Adipocyte (in vitro differentiated cells): Measurements from ENCODE around the gene IMPG2.
A peak's percentile ranks its signal among the peaks of the same experiment; 100 is the strongest.

ENCODE experiments used
- DNase-seq: peaks from one replicate; pipeline ENCODE4 v3.0.0-alpha.2; 2015; ENCODE audit warnings: low read depth
- H3K27me3 ChIP-seq: replicated peaks from 2 replicates; pipeline ENCODE4 v1.7.0; 2013; ENCODE audit warnings: mild to moderate bottlenecking, low read length, moderate library complexity; ENCODE audit not compliant: control insufficient read depth, insufficient read depth
- H3K36me3 ChIP-seq: 2 replicates; pipeline ENCODE4 v1.7.0; 2013; ENCODE audit warnings: low read length, mild to moderate bottlenecking, moderate library complexity; ENCODE audit not compliant: control insufficient read depth, insufficient read depth, severe bottlenecking
- H3K4me1 ChIP-seq: 2 replicates; pipeline ENCODE4 v1.7.0; 2013; ENCODE audit warnings: mild to moderate bottlenecking, low read length, moderate library complexity; ENCODE audit not compliant: control insufficient read depth, insufficient read depth
- H3K4me3 ChIP-seq: 2 replicates; pipeline ENCODE4 v1.7.0; 2013; ENCODE audit warnings: mild to moderate bottlenecking, low read length, moderate library complexity
- H3K9ac ChIP-seq: 2 replicates; pipeline ENCODE4 v1.7.0; 2013; ENCODE audit warnings: mild to moderate bottlenecking, low read length, moderate library complexity
- H3K9me3 ChIP-seq: 2 replicates; pipeline ENCODE4 v1.7.0; 2013; ENCODE audit warnings: mild to moderate bottlenecking, low read length, moderate library complexity; ENCODE audit not compliant: control insufficient read depth

IMPG2 gene

DNA sequence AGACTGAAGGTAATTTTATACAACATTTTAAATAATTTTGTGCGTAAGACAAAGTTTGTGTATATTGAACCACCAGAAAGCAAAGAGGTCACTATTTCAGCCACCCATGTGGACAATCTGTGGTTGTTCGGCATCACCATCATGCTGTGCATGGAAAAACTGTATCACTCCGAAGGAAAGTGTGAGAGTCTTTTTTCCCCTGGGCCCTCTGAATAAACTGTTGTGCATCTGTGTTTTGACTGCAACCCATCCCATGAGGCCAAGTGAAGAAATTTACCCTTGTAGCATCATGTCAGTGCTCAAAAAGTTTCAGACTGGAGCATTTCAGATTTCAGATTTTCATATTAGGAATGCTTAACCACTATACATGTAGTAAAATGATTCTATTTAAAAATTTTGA is 85.3 kb downstream of the IMPG2 start:
- DNase-seq = no peak
- H3K9ac ChIP-seq = no peak overlapping the region

DNA sequence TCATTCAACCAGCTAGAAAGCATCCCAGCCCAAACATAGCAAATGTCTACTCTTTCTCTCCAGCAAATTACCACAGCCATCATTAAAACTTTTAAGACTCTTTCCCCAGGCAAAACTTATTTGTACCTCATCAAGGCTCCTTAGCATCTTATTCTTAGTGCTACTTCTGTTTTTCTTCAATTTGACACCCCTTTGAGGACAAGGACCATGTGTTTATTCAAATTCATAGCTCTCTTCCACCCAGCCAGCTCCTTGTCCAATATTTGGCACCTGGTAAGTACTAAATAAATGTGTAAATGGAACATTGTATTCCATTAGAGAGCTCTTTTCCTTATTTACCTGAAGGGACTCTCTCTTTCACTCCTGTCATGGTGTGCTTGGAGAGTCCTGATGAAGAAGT is 89.8 kb downstream of the IMPG2 start:
- Histone ChIP-seq H3K4me1 (peaks cover 5% of the 10 kb centered on the region), H3K9me3 (no peaks in the 10 kb centered on the region), H3K27me3 (no peaks in the 10 kb centered on the region), H3K9ac (no peak overlapping the region), H3K4me3 (no peak overlapping the region), H3K36me3 (no peaks in the 10 kb centered on the region)
- no peak for DNase-seq

More for the DNA sequence above, 85.3 kb downstream of the IMPG2 start:
- H3K9me3 ChIP-seq = no peaks in the 10 kb centered on the region
- H3K36me3 ChIP-seq = no peaks in the 10 kb centered on the region
- peaks cover 5% of the 10 kb centered on the region for H3K4me1 ChIP-seq
- H3K27me3 ChIP-seq = no peaks in the 10 kb centered on the region
- no peak overlapping the region for H3K4me3 ChIP-seq

DNA sequence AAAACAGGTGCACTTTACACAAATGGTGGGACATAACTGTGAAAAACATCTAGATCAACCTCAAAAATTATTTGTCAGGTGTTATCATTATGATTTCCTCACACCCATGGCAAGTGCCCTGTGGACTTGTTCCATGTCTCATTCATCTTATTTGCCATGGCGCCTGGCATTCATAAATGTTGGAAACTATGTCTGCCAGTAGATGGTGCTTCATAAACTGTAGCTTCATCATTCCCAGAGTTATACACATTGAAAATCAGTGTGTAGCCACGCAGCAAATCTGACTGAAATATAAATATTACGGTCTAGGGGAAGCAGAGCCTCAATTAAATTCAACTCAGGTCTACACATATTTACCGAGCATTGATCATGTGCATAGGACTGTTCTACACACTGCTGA is 90.7 kb downstream of the IMPG2 start:
- H3K9ac ChIP-seq = no peak overlapping the region

DNA sequence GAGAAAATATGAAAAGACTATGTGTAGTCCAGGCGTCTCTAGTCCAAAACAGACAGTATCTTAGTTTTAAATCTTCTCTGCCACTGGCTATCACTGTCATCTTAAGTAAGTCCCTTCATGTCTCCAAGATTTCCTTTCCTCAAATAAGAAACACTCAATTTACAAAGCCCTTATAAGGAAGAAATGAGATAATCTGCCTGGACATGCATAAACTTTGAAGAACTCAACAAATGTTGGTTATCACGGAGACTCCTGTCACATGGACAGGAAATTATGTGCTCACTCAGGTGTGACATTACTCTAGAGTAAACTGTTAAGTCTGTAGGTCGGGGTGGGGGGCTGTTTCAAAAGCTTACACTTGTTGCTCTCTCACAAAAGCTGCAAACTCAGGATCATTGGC is 91.9 kb downstream of the IMPG2 start:
- no peaks in the 10 kb centered on the region for H3K27me3 ChIP-seq
- no peak overlapping the region for H3K9ac ChIP-seq
- peaks cover 5% of the 10 kb centered on the region for H3K4me1 ChIP-seq
- H3K4me3 ChIP-seq = no peak overlapping the region
- no peaks in the 10 kb centered on the region for H3K36me3 ChIP-seq
- H3K9me3 ChIP-seq = no peaks in the 10 kb centered on the region
- no peak for DNase-seq

More for the DNA sequence above, 90.7 kb downstream of the IMPG2 start:
- peak; percentile 24 for DNase-seq
- H3K36me3 ChIP-seq = no peaks in the 10 kb centered on the region
- H3K4me3 ChIP-seq = no peak overlapping the region
- no peaks in the 10 kb centered on the region for H3K27me3 ChIP-seq
- H3K4me1 ChIP-seq = peaks cover 5% of the 10 kb centered on the region
- H3K9me3 ChIP-seq = no peaks in the 10 kb centered on the region

DNA sequence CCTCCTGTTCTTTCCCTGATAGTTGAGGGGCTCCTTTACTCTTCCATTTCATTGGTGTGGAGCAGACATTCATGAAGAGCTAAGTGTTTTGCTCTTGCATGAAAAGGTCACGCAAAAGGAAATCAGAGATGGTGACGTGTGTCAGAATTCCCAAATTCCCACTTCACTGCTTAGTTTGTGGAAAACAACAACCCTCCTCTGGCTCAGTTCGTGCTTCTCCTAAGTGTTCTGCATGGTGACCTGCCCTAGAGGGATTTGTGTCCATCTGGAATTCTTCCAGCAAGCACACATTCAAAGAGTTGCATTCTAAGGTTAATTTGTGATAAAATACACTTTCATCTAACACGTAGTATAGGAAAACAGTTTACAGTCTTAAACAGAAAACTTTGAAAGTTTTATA is 95.6 kb downstream of the IMPG2 start:
- Histone ChIP-seq H3K36me3 (no peaks in the 10 kb centered on the region), H3K4me1 (peaks cover 8% of the 10 kb centered on the region), H3K27me3 (no peaks in the 10 kb centered on the region), H3K9ac (no peak overlapping the region), H3K4me3 (no peak overlapping the region), H3K9me3 (no peaks in the 10 kb centered on the region)
- DNase-seq = no peak

DNA sequence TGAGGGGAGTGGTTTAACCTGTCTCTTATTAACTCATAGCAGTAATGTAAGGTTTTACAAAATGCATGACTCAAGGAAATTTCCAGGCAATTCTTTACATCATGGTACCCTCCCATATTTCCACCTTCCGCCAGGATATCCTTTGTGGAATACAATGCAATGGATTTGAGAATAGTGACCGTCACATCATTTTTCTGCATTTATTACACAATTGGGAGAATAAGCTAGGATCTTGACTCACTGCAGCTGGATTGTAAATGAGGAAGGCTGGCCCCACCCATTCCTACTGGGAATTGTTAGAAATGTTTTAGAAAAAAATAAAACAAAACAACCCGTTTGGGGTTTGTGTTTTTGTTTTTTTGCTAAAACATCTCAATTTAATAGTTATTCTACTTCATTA is 97.4 kb downstream of the IMPG2 start:
- peaks cover 8% of the 10 kb centered on the region for H3K4me1 ChIP-seq
- no peak for DNase-seq
- H3K9ac ChIP-seq = peak overlapping the region; percentile 59
- H3K27me3 ChIP-seq = no peaks in the 10 kb centered on the region
- no peaks in the 10 kb centered on the region for H3K36me3 ChIP-seq
- no peaks in the 10 kb centered on the region for H3K9me3 ChIP-seq
- peak overlapping the region; percentile 54 for H3K4me3 ChIP-seq

DNA sequence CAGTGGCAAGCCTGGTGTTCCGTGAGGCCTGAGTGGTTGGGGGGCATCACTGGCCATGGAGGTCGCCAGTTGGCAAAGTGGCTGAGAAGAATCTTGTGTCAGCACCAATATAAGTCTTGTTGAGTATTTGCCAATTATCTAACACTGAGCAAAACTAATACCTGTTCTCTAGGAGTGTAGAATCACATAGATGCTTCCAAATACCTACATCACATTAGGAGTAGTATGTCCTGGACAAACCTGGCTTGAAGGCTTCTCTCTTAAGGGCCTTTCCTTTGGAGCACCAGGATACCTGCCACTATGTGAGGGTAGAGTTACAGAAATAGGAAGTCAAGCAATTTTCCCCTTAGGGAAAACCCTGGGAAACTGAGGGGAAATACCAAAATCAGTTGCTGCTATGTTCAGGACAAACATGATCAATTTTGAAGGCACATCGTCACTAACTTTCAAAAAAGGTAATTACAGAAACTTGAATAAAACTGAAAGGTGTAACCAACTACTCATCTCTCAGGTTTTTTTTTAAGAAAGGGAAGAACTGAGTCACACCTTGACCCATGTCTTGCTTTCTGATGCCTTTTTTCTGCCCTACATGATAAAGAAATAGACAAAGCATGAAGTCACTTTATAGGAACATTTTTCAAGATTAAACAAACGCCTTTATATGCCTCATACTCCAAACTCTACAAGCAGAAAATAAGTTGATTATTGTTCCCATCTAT is 100.4 kb downstream of the IMPG2 start:
- Histone ChIP-seq H3K4me1 (peaks cover 8% of the 10 kb centered on the region), H3K4me3 (no peak overlapping the region), H3K36me3 (no peaks in the 10 kb centered on the region), H3K27me3 (no peaks in the 10 kb centered on the region), H3K9ac (no peak overlapping the region), H3K9me3 (no peaks in the 10 kb centered on the region)
- DNase-seq = no peak

DNA sequence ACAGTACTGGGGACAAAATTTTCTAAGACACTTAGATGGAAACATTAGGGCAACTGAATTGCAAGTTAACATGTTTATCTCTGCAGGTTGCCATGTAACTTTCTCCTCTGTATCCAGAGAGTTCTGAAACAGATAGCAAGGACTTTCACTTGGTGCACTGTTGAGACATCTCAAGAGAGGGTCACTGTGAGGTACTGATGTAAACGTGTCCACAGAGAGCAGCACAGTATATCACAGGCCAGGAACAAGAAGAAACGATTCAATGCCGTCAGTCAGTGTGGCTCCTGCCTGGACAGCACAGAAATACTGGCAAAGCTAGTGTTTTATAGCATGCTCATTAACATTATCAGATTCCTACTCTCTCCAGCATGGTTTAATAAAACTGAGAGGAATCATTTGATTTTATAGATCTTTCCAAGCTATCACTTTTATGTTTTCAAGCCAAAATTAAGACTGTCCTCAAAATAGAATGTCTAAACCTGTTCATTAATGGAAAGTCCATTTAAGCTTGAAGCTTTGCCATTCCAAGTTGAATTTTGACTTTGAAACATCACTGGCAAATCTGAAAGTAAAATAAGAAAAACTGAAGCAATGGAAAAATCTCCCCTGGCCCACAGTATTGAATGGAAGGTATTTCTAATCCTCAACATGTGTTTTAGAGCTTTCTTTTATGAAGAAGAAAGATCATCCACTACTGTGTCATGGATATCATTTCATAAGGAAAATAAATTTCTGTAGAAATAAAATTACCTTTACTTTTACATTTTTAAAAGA is 102.7 kb downstream of the IMPG2 start:
- Histone ChIP-seq H3K4me3 (no peak overlapping the region), H3K36me3 (no peaks in the 10 kb centered on the region), H3K9me3 (peaks cover 3% of the 10 kb centered on the region), H3K9ac (no peak overlapping the region), H3K27me3 (no peaks in the 10 kb centered on the region), H3K4me1 (peaks cover under 1% of the 10 kb centered on the region)
- DNase-seq = no peak

DNA sequence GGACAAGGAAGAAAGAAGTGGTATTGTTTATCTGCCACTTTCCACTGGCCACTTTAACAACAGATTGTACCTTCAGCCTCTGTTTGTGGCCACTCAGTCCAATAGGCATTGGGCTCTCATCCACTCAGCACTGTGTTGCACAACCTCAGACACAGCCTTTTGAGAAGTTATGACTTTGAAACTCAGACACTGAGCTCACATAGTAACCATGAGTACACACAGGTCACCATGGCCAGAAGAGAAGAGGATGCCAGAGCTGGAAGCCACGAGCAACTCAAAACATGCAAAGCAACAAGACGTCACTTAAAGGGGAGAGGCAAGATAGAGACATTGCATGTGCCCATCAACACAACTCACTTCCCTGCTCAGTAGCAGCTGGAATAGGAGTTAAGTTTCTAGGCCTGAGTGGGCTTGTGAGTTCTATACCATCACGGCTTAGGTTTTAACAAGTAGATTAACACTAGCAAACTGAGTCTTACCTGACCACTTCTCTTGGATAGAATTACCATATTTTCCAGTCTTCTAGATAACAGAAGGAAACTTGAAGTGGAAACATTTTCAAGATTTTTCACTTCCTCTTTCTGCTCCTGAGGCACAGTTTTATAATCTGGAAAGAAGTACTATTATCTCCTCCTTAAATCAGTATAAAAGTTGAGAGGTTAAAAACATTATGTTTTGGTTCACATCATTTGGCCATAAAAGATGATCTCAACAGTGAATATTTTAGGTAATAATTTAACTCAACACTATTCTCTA is 103.5 kb downstream of the IMPG2 start:
- Histone ChIP-seq H3K4me1 (no peaks in the 10 kb centered on the region), H3K36me3 (no peaks in the 10 kb centered on the region), H3K9ac (no peak overlapping the region), H3K9me3 (peaks cover 3% of the 10 kb centered on the region), H3K4me3 (no peak overlapping the region), H3K27me3 (no peaks in the 10 kb centered on the region)
- peak; percentile 15 for DNase-seq

DNA sequence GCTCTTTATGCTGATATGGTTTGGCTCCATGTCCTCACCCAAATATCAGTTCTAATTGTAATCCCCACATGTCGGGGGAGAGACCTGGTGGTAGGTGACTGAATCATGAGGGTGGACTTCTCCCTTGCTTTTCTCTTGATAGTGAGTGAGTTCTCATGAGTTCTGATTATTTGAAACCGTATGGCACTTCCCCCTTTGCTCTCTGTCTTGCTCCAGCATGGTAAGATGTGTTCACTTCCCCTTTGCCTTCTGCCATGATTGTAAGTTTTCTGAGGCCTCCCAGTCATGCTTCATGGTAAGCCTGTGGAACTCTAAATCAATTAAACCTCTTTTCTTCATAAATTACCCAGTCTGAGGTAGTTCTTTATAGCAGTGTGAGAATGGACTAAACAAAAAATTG is 107.6 kb downstream of the IMPG2 start:
- H3K36me3 ChIP-seq = no peaks in the 10 kb centered on the region
- peaks cover 3% of the 10 kb centered on the region for H3K9me3 ChIP-seq
- H3K27me3 ChIP-seq = no peaks in the 10 kb centered on the region
- H3K4me1 ChIP-seq = no peaks in the 10 kb centered on the region
- no peak for DNase-seq
- H3K4me3 ChIP-seq = no peak overlapping the region
- no peak overlapping the region for H3K9ac ChIP-seq

DNA sequence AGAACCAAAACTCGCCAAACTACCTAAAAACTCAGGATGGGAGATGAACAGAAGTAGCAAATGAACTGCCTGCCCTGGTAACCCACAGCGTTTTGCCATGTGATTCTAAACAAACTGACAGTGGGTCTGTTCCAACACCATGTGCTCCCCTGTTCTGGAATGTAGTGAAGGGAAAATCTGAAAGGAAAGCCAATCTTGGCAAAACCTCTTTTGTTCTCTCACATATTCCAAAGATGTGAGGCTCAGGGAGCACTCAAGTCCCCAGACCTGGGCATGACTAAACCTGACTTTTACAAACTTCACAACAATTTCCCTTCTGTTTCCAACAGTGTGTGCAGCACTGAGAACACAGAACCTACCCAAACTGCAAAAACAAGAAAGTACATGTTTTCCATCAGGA is 116.1 kb downstream of the IMPG2 start:
- no peak for DNase-seq
- H3K36me3 ChIP-seq = no peaks in the 10 kb centered on the region

More for the DNA sequence above, 116.1 kb downstream of the IMPG2 start:
- Histone ChIP-seq H3K27me3 (no peaks in the 10 kb centered on the region), H3K9me3 (no peaks in the 10 kb centered on the region), H3K4me1 (peaks cover 20% of the 10 kb centered on the region), H3K4me3 (no peak overlapping the region), H3K9ac (no peak overlapping the region)
